ENCODE measurements around the gene BEAN1. TPM values are rescaled to one million over a fixed set of nuclear protein-coding genes. Genes with fewer than 3 reads are reported as not detected.

Gene BEAN1
- total and polyA plus RNA-seq, 5 donors from 2014 or later: 0.07 to 0.17 TPM; not detected in 3

- H3K4me1 Mint-ChIP-seq: peaks cover 5 to 90% (median 57%) of the 10 kb centered on the region in 4 donors
- H3K27ac Mint-ChIP-seq: peak overlapping the region; percentile 85 to 93 (median 90)
- no peaks in the 10 kb centered on the region for H3K36me3 ChIP-seq (ENCODE audit: control insufficient read depth, insufficient read depth, low read length)
- no peaks in the 10 kb centered on the region for H3K27me3 Mint-ChIP-seq
- H3K9me3 Mint-ChIP-seq: no peaks in the 10 kb centered on the region
- ATAC-seq (ENCODE audit: low read depth in 2 of 2) (no peak), DNase-seq (peak in 2 of 3 donors; percentile 13 to 40)
- H3K27me3 ChIP-seq (ENCODE audit: control insufficient read depth, insufficient read depth, low read length): no peaks in the 10 kb centered on the region
- H3K4me3 ChIP-seq (ENCODE audit: low read depth, low read length): peak overlapping the region; percentile 19
- H3K4me3 Mint-ChIP-seq: peak overlapping the region; percentile 8 to 84 (median 52)
- H3K4me1 ChIP-seq (ENCODE audit: control insufficient read depth, insufficient read depth, low read length, poor library complexity, severe bottlenecking): peaks cover 63% of the 10 kb centered on the region
- peak overlapping the region; percentile 73 for H3K27ac ChIP-seq (ENCODE audit: insufficient read depth, low read length, poor library complexity, severe bottlenecking)
- peaks cover 2% of the 10 kb centered on the region for H3K36me3 Mint-ChIP-seq
- H3K9me3 ChIP-seq (ENCODE audit: control insufficient read depth in 2 of 2, low read length in 2 of 2): no peaks in the 10 kb centered on the region
Observed at GRCh38 chr16:66524601-66525164, 97.6 kb downstream of the BEAN1 start.

- Mint-ChIP-seq H3K9me3 (no peaks in the 10 kb centered on the region), H3K27ac (peak overlapping the region; percentile 89 to 93 (median 90)), H3K36me3 (peaks cover 4% of the 10 kb centered on the region), H3K4me1 (peaks cover 5 to 84% (median 53%) of the 10 kb centered on the region in 4 donors), H3K4me3 (peak overlapping the region in 1 of 4 donors; percentile 4), H3K27me3 (no peaks in the 10 kb centered on the region)
- no peaks in the 10 kb centered on the region for H3K9me3 ChIP-seq (ENCODE audit: control insufficient read depth in 2 of 2, low read length in 2 of 2)
- peaks cover 54% of the 10 kb centered on the region for H3K4me1 ChIP-seq (ENCODE audit: control insufficient read depth, insufficient read depth, low read length, poor library complexity, severe bottlenecking)
- H3K27me3 ChIP-seq (ENCODE audit: control insufficient read depth, insufficient read depth, low read length): no peaks in the 10 kb centered on the region
- peak overlapping the region; percentile 73 for H3K27ac ChIP-seq (ENCODE audit: insufficient read depth, low read length, poor library complexity, severe bottlenecking)
- H3K36me3 ChIP-seq (ENCODE audit: control insufficient read depth, insufficient read depth, low read length): no peaks in the 10 kb centered on the region
- DNase-seq (no peak), ATAC-seq (ENCODE audit: low read depth in 2 of 2) (no peak)
- no peak overlapping the region for H3K4me3 ChIP-seq (ENCODE audit: low read depth, low read length)
Observed at GRCh38 chr16:66525396-66526180, 98.5 kb downstream of the BEAN1 start.

- Histone ChIP-seq H3K4me1 (ENCODE audit: control insufficient read depth, insufficient read depth, low read length, poor library complexity, severe bottlenecking) (peaks cover 27% of the 10 kb centered on the region), H3K27me3 (ENCODE audit: control insufficient read depth, insufficient read depth, low read length) (no peaks in the 10 kb centered on the region), H3K27ac (ENCODE audit: insufficient read depth, low read length, poor library complexity, severe bottlenecking) (no peak overlapping the region), H3K36me3 (ENCODE audit: control insufficient read depth, insufficient read depth, low read length) (no peaks in the 10 kb centered on the region), H3K9me3 (ENCODE audit: control insufficient read depth in 2 of 2, low read length in 2 of 2) (no peaks in the 10 kb centered on the region), H3K4me3 (ENCODE audit: low read depth, low read length) (no peak overlapping the region)
- no peak for ATAC-seq (ENCODE audit: low read depth in 2 of 2)
- no peak for DNase-seq
- Mint-ChIP-seq H3K36me3 (peaks cover 4% of the 10 kb centered on the region), H3K9me3 (no peaks in the 10 kb centered on the region), H3K27ac (peak overlapping the region in 2 of 3 donors; percentile 63 to 93), H3K27me3 (no peaks in the 10 kb centered on the region), H3K4me1 (peaks cover 5 to 57% (median 31%) of the 10 kb centered on the region in 4 donors), H3K4me3 (no peak overlapping the region)
Observed at GRCh38 chr16:66528294-66528693, 101.2 kb downstream of the BEAN1 start.

- Histone ChIP-seq H3K4me3 (ENCODE audit: low read depth, low read length) (no peak overlapping the region), H3K4me1 (ENCODE audit: control insufficient read depth, insufficient read depth, low read length, poor library complexity, severe bottlenecking) (peaks cover 15% of the 10 kb centered on the region), H3K9me3 (ENCODE audit: control insufficient read depth in 2 of 2, low read length in 2 of 2) (no peaks in the 10 kb centered on the region), H3K27me3 (ENCODE audit: control insufficient read depth, insufficient read depth, low read length) (no peaks in the 10 kb centered on the region), H3K27ac (ENCODE audit: insufficient read depth, low read length, poor library complexity, severe bottlenecking) (no peak overlapping the region), H3K36me3 (ENCODE audit: control insufficient read depth, insufficient read depth, low read length) (no peaks in the 10 kb centered on the region)
- ATAC-seq (ENCODE audit: low read depth in 2 of 2) (no peak), DNase-seq (no peak)
- no peak overlapping the region for H3K4me3 Mint-ChIP-seq
- H3K9me3 Mint-ChIP-seq: no peaks in the 10 kb centered on the region
- peaks cover 0 to 45% (median 24%) of the 10 kb centered on the region in 4 donors for H3K4me1 Mint-ChIP-seq
- H3K27me3 Mint-ChIP-seq: no peaks in the 10 kb centered on the region
- peak overlapping the region in 2 of 3 donors; percentile 63 to 88 for H3K27ac Mint-ChIP-seq
- peaks cover 4% of the 10 kb centered on the region for H3K36me3 Mint-ChIP-seq
Observed at GRCh38 chr16:66529475-66529874, 102.4 kb downstream of the BEAN1 start.

Other genes starting within 250 kb of the BEAN1 start
- not detected for gene CDH5, start 60.6 kb upstream of the BEAN1 start, total RNA-seq
- not detected for gene CDH5, start 60.6 kb upstream of the BEAN1 start, polyA plus RNA-seq
- 8.2 TPM for gene TK2, start 122.8 kb downstream of the BEAN1 start, total RNA-seq
- gene TK2, start 122.8 kb downstream of the BEAN1 start, polyA plus RNA-seq: 1 to 10 TPM; 5.1 to 8.8 (median 7.7) TPM
- 48.2 TPM for gene CKLF, start 125.3 kb downstream of the BEAN1 start, total RNA-seq
- gene CKLF, start 125.3 kb downstream of the BEAN1 start, polyA plus RNA-seq: 100 to 1,000 TPM; 157 to 242 (median 168) TPM
- gene CMTM1, start 139.1 kb downstream of the BEAN1 start, total RNA-seq: 3.2 TPM
- 1 to 10 TPM in 2 of 4 donors, under 1 TPM in 2; 0.26 to 1.7 (median 0.96) TPM for gene CMTM1, start 139.1 kb downstream of the BEAN1 start, polyA plus RNA-seq
- 0.49 TPM for gene CMTM2, start 152.2 kb downstream of the BEAN1 start, total RNA-seq
- gene CMTM2, start 152.2 kb downstream of the BEAN1 start, polyA plus RNA-seq: not detected
- 83.1 TPM for gene CMTM3, start 177.4 kb downstream of the BEAN1 start, total RNA-seq
- 100 to 1,000 TPM in 3 of 4 donors, 10 to 100 TPM in 1; 98.6 to 127 (median 124) TPM for gene CMTM3, start 177.4 kb downstream of the BEAN1 start, polyA plus RNA-seq